ENCODE data around the gene PCDH9. TPM values are rescaled to one million over a fixed set of nuclear protein-coding genes. Genes with fewer than 3 reads are reported as not detected.
A peak's percentile ranks its signal among the peaks of the same experiment; 100 is the strongest.

Gene PCDH9
- total RNA-seq, 1 donor from 2014 or later, result 52.7 TPM

- peak; percentile 80 for DNase-seq (ENCODE audit: low spot score)
Measured at GRCh38 chr13:67036699-67037457, 193.3 kb downstream of the PCDH9 start.

- DNase-seq (ENCODE audit: low spot score), result no peak
Measured at GRCh38 chr13:67033170-67033569, 197.0 kb downstream of the PCDH9 start.

GRCh38 chr13:67023130-67023876 lies 206.8 kb downstream of the PCDH9 start:
- DNase-seq (ENCODE audit: low spot score), result no peak

GRCh38 chr13:67018775-67019174 lies 211.4 kb downstream of the PCDH9 start:
- no peak for DNase-seq (ENCODE audit: low spot score)

- no peak for DNase-seq (ENCODE audit: low spot score)
Measured at GRCh38 chr13:67017276-67017675, 212.9 kb downstream of the PCDH9 start.

GRCh38 chr13:67015976-67016600 lies 214.0 kb downstream of the PCDH9 start:
- no peak for DNase-seq (ENCODE audit: low spot score)

- no peak for DNase-seq (ENCODE audit: low spot score)
Measured at GRCh38 chr13:67014399-67014798, 215.7 kb downstream of the PCDH9 start.

GRCh38 chr13:67013709-67014108 lies 216.4 kb downstream of the PCDH9 start:
- no peak for DNase-seq (ENCODE audit: low spot score)

GRCh38 chr13:67008075-67008668 lies 222.0 kb downstream of the PCDH9 start:
- DNase-seq (ENCODE audit: low spot score), result no peak

- DNase-seq (ENCODE audit: low spot score), result no peak
Measured at GRCh38 chr13:67004511-67004910, 225.6 kb downstream of the PCDH9 start.

GRCh38 chr13:67003743-67004142 lies 226.4 kb downstream of the PCDH9 start:
- DNase-seq (ENCODE audit: low spot score), result no peak

GRCh38 chr13:67001363-67001762 lies 228.8 kb downstream of the PCDH9 start:
- no peak for DNase-seq (ENCODE audit: low spot score)

GRCh38 chr13:66996503-66996902 lies 233.6 kb downstream of the PCDH9 start:
- no peak for DNase-seq (ENCODE audit: low spot score)

GRCh38 chr13:66995203-66995611 lies 234.9 kb downstream of the PCDH9 start:
- DNase-seq (ENCODE audit: low spot score), result no peak

GRCh38 chr13:66994517-66995202 lies 235.5 kb downstream of the PCDH9 start:
- DNase-seq (ENCODE audit: low spot score), result no peak

GRCh38 chr13:66994097-66994496 lies 236.0 kb downstream of the PCDH9 start:
- DNase-seq (ENCODE audit: low spot score), result peak; percentile 71

- no peak for DNase-seq (ENCODE audit: low spot score)
Measured at GRCh38 chr13:66992719-66993118, 237.4 kb downstream of the PCDH9 start.

GRCh38 chr13:66992183-66992582 lies 238.0 kb downstream of the PCDH9 start:
- DNase-seq (ENCODE audit: low spot score), result no peak

- DNase-seq (ENCODE audit: low spot score), result no peak
Measured at GRCh38 chr13:66984241-66984640, 245.9 kb downstream of the PCDH9 start.

GRCh38 chr13:66981912-66982311 lies 248.2 kb downstream of the PCDH9 start:
- no peak for DNase-seq (ENCODE audit: low spot score)

GRCh38 chr13:66977161-66977560 lies 253.0 kb downstream of the PCDH9 start:
- DNase-seq (ENCODE audit: low spot score), result no peak

GRCh38 chr13:66974889-66975288 lies 255.2 kb downstream of the PCDH9 start:
- DNase-seq (ENCODE audit: low spot score), result no peak

Measured in umbilical cord (tissue), 2 donors.